NCI-H2227 (cell line): Measurements from ENCODE around the gene LAMTOR3.

Experiments
- DNase-seq: peaks from one replicate; lab custom pipeline; 2025; ENCODE audit not compliant: unreplicated experiment; lab: John Stamatoyannopoulos, UW

LAMTOR3 gene

GRCh38 chr4:99863804-99864203, 30.4 kb downstream of the LAMTOR3 start:
- no peak for DNase-seq

GRCh38 chr4:99861120-99861905, 32.9 kb downstream of the LAMTOR3 start:
- DNase-seq, result no peak

DNA sequence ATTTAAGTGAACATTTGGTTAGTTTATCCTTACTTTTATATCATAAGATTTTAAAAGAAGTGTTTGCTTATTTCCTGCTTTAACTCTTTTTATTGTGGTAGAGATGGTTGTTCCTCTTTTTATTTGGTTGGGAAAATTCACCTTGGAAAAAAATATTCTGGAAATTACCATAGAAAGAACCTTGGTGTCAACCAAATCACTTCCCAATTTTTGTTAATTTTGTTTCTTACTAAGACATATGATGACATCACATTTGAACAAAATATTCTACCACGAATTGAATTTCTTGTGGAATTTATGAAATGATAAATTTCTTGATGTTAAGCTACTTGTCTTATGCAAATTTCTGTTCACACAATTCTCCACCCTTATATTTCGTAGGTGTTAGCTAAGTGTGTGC, 33.7 kb downstream of the LAMTOR3 start:
- no peak for DNase-seq

DNA sequence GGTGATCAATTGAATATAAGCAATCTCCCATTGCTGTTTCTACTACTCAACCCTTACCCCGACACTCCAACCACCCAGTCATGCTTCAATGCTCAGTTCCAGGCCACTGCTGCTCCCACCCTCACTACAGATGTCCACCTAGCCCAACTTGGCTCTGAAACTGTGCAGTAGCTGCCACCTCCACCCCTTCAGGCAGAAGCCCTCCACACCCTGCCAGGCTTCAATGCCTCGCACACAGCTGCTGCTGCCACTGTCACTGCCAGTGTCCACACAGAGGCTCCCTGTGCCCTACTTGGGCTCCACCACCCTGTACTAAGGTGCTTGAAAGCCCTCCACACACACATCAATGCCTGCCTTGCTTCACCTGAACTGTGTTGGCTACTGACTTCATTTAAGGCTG, 34.6 kb downstream of the LAMTOR3 start:
- no peak for DNase-seq

GRCh38 chr4:99857307-99857706, 36.9 kb downstream of the LAMTOR3 start:
- DNase-seq, result no peak

GRCh38 chr4:99856166-99856565, 38.1 kb downstream of the LAMTOR3 start:
- no peak for DNase-seq

GRCh38 chr4:99855678-99856077, 38.5 kb downstream of the LAMTOR3 start:
- DNase-seq, result no peak

- no peak for DNase-seq
These were observed 40.2 kb downstream of the LAMTOR3 start for GRCh38 chr4:99853999-99854398.

DNA sequence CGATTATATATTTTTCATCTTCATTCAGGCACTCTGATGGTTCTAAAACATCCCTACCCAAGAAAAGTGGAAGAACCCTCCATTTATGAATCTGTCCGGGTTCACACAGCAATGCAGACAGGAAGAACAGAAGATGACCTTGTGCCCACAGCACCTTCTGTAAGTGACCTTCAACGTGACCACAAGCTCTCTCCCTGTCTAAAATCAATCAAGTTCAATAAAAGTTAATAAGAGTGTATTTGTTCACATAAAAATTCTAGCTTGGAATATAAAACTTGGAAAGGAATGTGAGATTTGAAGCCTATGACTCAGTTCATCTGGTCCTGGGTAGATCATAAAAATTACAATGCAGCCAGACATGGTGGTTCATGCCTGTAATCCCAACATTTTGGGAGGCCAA, 41.0 kb downstream of the LAMTOR3 start:
- DNase-seq, result no peak

DNA sequence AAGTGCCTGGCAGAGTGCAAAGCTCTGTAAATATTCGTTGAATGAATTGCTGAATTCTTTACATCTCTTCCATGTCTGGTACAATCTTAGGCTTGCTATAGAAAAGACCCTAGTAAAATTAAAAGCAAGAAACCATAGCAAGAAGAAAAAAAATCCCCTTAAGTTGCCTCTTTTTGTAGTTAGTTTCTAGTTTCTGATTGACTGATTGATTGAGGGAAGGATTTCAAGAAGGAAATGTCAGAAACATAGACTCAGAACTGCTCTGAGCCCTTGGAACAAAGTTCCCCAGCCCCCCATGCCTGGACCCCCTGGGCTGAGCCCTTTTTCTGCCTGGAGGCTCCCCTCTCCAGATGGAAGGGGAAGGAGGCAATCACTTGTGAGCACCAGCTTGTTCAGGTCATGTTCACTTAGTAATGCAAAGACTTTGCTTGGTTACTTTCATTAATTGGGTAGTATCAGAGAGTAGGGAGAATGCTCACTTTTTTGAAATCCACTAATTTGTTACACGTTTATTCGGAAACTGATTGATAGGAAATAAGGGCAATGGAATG, 42.0 kb downstream of the LAMTOR3 start:
- no peak for DNase-seq

DNA sequence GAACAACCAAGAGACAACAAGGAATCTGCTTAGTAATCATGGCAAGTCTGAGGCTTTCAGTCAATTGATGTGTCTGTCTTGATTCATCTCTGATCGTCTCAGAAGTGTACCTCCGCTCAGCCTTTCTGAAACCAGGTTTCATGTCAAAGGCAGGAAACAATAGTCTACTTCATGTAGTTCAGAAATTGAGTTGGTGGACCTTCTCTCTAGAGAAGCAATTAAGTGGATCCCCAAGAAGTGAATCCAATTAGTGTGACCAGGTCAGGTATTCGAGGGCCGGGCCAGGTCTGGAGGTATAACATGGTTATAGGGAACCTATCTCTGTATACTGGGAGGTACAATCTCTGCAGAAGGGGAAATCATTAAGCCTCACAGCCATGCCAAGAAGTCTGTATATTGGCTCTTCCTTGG, 45.6 kb downstream of the LAMTOR3 start:
- DNase-seq, result no peak

GRCh38 chr4:99847362-99847976, 46.8 kb downstream of the LAMTOR3 start:
- no peak for DNase-seq

DNA sequence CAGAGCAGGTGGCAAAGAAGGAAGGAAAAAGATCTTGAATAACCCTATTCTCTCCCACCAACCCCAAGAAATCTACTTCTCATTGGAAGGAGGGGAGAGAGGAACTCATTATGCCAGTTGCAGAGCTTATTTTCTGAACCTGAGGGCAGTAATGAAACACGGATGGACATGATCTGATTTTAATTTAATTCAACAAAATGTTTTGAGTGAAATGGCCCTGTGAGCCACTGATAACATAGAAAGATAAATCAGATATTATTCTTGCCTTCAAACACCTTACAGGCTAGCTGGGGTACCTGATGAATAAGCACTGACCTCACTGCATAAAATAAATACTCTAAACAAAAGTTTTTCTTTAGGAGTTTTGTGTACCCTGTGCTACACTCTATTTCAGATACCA, 47.3 kb downstream of the LAMTOR3 start:
- DNase-seq, result no peak

- DNase-seq, result no peak
These were observed 48.3 kb downstream of the LAMTOR3 start for GRCh38 chr4:99845708-99846469.

DNA sequence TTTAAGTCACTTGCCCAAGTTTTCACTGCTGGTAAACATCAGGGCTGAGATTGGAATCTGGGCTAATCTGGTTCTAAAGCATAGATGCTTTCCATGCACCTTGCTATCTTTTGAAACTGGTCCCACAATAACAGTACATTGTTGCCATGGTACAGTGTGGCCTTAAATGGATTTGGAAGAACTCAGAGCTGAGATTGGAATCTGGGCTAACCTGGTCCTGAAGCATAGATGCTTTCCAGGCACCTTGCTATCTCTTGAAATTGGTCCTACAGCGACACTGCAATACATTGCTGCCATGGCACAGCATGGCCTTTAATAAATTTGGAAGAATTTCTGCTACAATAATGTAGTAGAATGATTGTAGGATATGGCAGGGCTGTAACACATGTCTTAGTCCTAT, 49.0 kb downstream of the LAMTOR3 start:
- DNase-seq, result no peak

GRCh38 chr4:99844048-99844447, 50.2 kb downstream of the LAMTOR3 start:
- DNase-seq, result no peak

DNA sequence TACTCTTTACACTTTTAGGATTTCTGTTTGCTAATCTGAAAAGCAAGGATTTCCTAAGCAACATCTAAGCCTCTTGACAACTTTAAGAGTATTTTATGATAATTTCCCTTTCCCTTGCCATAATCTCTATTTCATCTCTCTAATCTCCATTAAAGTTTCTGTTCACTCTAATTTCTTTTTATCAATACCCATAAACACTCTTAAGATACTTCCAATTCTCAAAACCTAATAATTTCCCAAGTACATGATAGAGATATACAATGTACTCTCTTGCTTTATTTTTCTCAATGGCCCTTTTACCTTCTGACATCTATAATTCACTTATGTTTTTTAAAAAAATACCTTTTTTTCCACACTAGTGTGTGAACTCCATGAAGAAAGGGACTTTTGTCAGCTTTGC, 50.8 kb downstream of the LAMTOR3 start:
- DNase-seq, result no peak

DNA sequence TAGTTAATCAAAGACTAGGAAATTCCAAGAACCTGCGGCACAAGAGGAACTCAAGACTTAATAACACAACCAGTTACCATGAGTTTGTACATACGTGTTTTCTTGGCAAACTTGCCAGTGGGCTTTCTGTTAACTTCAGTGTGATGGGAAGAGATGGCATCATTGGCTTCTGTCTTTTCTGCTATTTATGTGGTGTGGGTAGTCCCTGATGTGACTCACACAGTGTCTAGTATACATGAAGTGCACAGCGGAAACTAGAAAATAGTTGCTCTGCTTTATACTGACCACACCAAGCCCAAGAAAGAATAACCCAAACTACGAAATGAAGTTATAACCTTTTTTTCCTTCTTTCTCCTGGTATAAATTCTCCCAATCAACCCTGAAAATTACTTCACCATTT, 53.1 kb downstream of the LAMTOR3 start:
- no peak for DNase-seq

DNA sequence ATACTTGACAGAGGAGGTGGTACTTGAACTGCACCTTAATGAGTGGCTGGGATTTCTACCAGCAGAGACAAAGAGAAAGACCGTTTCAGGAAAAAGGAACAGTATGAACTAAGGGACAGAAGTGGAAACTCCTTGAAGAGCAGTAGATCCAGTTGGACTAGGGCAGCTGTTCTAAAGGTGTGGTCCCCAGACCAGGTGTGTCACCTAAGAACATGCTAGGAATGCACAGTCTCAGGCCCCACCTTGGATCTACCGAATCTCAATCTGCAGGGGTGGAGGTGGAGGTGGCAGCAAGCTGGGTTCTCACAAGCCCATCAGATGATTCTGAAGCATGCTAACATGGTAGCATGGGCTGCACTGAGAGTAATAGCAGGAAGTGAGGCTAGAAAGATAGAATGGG, 55.3 kb downstream of the LAMTOR3 start:
- no peak for DNase-seq

- no peak for DNase-seq
These were observed 58.3 kb downstream of the LAMTOR3 start for GRCh38 chr4:99835942-99836341.

DNA sequence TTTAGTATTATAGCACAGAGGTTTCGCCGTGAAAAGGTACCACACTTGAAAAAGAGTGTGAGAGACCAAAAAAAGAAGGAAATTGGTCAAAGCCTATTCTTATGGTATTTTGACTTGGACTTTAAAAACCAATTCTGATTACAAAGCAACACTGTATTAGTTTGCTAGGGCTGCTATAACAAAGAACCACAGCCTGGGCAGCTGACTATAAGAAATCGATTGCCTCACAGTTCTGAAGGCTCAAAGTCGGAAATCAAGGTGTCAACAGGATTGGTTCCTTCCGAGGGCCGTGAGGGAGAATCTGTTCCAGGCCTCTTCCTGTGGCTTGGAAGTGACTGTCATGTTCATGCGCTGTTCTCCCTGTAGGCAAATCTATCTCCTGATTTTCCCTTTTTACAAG, 59.7 kb downstream of the LAMTOR3 start:
- no peak for DNase-seq

GRCh38 chr4:99833756-99834155, 60.5 kb downstream of the LAMTOR3 start:
- DNase-seq, result no peak
